SU-DHL-6 (cell line): ENCODE data around the gene FH.

Experiments
- CTCF ChIP-seq: fragments of 200-600 bp; sonication (generic); IDR thresholded peaks from one replicate; pipeline ENCODE4 v1.5.1; 2017; ENCODE audit warnings: antibody characterized with exemption, mild to moderate bottlenecking, low read length, moderate library complexity; ENCODE audit not compliant: insufficient read depth, poor library complexity, severe bottlenecking
- EZH2phosphoT487 ChIP-seq: fragments of 200-600 bp; sonication (generic), shearing (Covaris generic); conservative IDR thresholded peaks from 2 replicates; pipeline ENCODE4 v1.6.1; 2018; ENCODE audit warnings: mild to moderate bottlenecking, antibody characterized with exemption, low read length, moderate library complexity, mixed read lengths

GRCh38 chr1:241503444-241503843 lies 16.1 kb downstream of the FH start:
- no peak for TF ChIP-seq CTCF
- no peak for TF ChIP-seq EZH2phosphoT487
